Rectal smooth muscle tissue (tissue), 1 donor: Measurements from ENCODE around the gene BRPF1.
A peak's percentile ranks its signal among the peaks of the same experiment; 100 is the strongest.

ENCODE experiments used
- H3K27ac ChIP-seq: one replicate; pipeline ENCODE4 v1.7.0; 2013; ENCODE audit warnings: low read depth, low read length, inconsistent platforms
- H3K27me3 ChIP-seq: one replicate; pipeline ENCODE4 v1.7.0; 2013; ENCODE audit warnings: low read length; ENCODE audit not compliant: control insufficient read depth, insufficient read depth
- H3K36me3 ChIP-seq: one replicate; pipeline ENCODE4 v1.7.0; 2013; ENCODE audit warnings: low read length; ENCODE audit not compliant: control insufficient read depth, insufficient read depth
- H3K4me1 ChIP-seq: one replicate; pipeline ENCODE4 v1.7.0; 2013; ENCODE audit warnings: low read length; ENCODE audit not compliant: control insufficient read depth, insufficient read depth
- H3K4me3 ChIP-seq: one replicate; pipeline ENCODE4 v1.7.0; 2013; ENCODE audit warnings: low read length
- H3K9ac ChIP-seq: one replicate; pipeline ENCODE4 v1.7.0; 2013; ENCODE audit warnings: low read length

Gene BRPF1

DNA sequence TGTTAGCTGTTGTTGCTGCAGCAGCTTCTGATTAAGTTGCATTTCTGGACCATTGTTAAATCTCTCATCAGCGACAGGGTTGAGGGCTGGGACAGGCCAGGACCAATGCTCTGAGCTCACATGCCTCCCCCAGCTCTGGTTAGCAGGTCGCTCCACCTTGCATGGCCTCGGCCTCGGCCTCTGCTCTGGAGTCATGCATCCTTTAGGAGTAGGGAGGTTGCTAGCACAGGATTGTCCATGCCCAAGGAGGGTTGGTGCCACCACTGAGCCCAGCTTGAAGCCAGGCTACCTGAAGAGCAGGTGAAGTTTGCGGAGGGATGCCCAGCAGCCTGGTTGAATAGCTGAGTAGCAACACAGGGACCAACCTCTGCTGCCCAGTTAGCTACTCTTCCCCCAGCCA is 39.1 kb upstream of the BRPF1 start:
- Histone ChIP-seq H3K9ac (no peak overlapping the region), H3K36me3 (peaks cover 44% of the 10 kb centered on the region), H3K27ac (no peak overlapping the region), H3K4me3 (no peak overlapping the region), H3K4me1 (no peaks in the 10 kb centered on the region), H3K27me3 (no peaks in the 10 kb centered on the region)

DNA sequence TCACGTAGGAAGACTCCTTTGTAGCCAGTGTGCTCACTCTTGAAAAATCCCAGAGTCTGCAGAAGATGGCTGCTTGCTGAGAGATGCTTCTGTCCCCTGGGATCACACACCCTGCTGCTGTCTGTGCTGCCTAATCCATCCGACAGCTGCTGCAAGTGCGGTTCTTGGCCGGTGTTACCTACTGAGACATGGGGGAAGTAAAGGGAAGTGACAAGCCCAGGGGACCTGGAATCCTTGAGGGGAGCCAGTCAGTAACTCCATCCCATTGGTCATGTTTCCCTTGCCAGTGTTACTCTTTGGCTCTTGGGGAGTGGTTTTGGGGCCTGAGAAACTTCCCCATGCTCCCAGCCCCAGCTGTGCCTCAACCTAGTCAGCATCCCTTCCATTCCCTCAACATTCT is 36.2 kb upstream of the BRPF1 start:
- peaks cover 47% of the 10 kb centered on the region for H3K36me3 ChIP-seq
- H3K9ac ChIP-seq: no peak overlapping the region
- H3K4me3 ChIP-seq: no peak overlapping the region
- H3K27me3 ChIP-seq: no peaks in the 10 kb centered on the region
- H3K4me1 ChIP-seq: no peaks in the 10 kb centered on the region
- H3K27ac ChIP-seq: no peak overlapping the region

DNA sequence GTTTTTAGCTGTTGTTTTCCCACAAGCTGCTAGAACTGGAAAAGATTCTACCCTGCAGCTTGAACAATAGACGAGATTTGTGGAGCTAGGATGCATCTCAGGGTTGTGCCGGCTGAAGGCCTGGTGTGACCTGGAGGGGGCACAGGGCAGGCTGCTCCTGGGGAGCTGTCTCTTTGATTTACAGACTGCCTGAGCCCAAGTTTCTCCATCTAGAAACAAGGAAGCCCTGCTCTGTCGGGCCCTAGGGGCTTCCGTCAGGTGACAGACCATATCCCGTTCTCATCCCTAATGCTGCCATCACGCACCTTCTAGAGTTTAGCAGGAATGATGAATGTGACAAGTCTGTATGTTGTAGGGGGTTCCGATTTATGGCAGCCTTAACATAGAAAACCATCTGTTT is 35.8 kb upstream of the BRPF1 start:
- H3K9ac ChIP-seq: no peak overlapping the region
- H3K4me1 ChIP-seq: no peaks in the 10 kb centered on the region
- peaks cover 44% of the 10 kb centered on the region for H3K36me3 ChIP-seq
- H3K4me3 ChIP-seq: no peak overlapping the region
- no peaks in the 10 kb centered on the region for H3K27me3 ChIP-seq
- H3K27ac ChIP-seq: no peak overlapping the region

DNA sequence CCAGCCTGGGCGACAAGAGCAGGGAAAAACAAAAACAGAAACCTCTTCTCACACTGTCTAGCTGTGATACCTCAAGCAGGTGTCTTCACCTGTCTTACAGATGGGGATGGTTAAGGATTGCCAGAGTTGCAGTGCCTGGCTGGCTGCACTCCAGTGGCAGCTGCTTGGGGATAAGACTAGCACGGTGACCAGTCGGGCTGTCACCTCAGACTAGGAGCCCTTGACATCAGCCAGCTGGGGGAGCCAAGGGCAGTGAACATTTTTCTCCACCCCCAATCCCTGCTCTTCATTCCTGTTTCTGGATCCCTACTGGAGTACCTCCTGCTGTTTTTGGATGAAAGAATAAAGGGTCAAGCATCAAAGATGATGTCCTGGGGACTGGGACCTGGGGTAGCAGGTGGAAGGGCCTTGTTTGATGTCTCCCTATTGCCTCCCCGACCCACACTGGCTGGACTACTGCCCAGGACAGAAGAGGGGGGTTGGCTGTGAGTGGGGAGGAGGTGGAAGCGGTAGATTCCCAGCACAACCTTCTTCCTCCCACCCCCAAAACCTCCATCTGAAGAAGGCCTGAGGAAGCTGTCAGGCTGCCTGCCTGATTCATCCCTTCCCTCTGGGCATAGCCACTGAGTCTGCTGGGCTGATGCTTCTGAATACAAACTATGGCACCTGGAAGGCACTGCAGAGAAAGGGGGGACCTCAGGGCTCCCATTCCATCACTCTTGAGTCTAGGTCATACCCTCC is 34.9 kb upstream of the BRPF1 start:
- no peaks in the 10 kb centered on the region for H3K27me3 ChIP-seq
- H3K4me1 ChIP-seq: no peaks in the 10 kb centered on the region
- no peak overlapping the region for H3K4me3 ChIP-seq
- H3K27ac ChIP-seq: no peak overlapping the region
- peaks cover 35% of the 10 kb centered on the region for H3K36me3 ChIP-seq
- H3K9ac ChIP-seq: no peak overlapping the region

DNA sequence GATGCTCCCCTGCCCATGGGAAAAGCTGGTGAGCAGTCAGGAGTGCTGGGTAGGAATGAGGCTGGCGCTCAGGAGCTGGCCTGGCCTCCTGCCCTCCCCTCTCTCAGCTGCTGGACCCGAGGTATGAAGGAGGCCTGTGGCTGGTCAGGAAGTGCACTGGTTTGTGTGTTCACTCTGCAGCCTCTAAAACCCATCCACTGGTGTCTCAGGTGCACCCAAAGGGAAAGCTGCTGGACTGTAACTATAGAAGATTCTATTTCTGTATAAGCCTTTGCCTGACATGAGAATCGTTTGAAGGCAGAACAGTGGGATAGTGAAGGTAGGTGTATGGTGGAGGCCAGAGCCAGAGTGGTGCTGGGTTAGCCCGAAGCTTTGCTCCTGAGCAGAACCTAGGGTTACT is 33.6 kb upstream of the BRPF1 start:
- H3K27ac ChIP-seq: no peak overlapping the region
- no peaks in the 10 kb centered on the region for H3K27me3 ChIP-seq
- no peak overlapping the region for H3K9ac ChIP-seq
- no peaks in the 10 kb centered on the region for H3K4me1 ChIP-seq
- peaks cover 28% of the 10 kb centered on the region for H3K36me3 ChIP-seq
- H3K4me3 ChIP-seq: no peak overlapping the region

DNA sequence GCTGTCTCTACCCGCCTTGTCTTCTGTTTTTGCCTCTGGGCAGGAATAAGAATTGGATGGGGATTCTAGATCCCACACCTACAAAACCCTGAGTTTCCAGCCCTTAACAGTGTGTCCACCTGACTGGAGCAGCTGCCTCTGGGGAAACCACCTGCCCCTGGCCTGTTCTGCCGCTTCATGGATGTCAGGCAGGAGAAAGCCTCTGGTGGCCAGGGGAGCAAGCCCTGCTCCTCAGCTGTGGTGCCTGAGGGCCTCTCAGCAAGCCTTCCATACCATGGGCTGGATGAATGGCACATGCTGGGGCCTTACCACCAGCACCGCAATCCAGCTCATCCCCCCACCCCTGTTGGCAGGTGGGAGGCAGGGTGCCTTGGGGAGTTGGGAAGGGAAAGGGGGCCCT is 33.2 kb upstream of the BRPF1 start:
- H3K27ac ChIP-seq: no peak overlapping the region
- no peak overlapping the region for H3K9ac ChIP-seq
- peaks cover under 1% of the 10 kb centered on the region for H3K27me3 ChIP-seq
- H3K36me3 ChIP-seq: peaks cover 26% of the 10 kb centered on the region
- no peak overlapping the region for H3K4me3 ChIP-seq
- H3K4me1 ChIP-seq: no peaks in the 10 kb centered on the region

DNA sequence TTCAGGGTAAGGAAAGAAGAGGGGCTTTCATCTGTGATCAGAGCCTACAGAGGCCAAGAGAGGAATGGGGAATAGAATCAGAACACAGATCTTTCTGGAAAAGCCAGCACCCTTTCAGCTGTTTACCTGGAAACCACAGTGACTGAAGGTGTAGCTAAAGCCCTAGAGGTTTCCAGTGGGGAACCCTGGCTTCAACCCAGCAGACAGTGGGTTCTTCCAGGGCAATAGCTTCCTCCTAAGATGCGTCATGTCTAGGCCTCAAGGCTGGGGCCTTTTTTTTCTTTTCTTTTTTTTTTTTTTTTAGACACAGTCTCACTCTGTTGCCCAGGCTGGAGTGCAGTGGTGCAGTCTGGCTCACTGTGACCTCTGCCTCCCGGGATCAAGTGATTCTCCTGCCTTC is 31.0 kb upstream of the BRPF1 start:
- peaks cover 25% of the 10 kb centered on the region for H3K36me3 ChIP-seq
- no peak overlapping the region for H3K27ac ChIP-seq
- H3K9ac ChIP-seq: no peak overlapping the region

DNA sequence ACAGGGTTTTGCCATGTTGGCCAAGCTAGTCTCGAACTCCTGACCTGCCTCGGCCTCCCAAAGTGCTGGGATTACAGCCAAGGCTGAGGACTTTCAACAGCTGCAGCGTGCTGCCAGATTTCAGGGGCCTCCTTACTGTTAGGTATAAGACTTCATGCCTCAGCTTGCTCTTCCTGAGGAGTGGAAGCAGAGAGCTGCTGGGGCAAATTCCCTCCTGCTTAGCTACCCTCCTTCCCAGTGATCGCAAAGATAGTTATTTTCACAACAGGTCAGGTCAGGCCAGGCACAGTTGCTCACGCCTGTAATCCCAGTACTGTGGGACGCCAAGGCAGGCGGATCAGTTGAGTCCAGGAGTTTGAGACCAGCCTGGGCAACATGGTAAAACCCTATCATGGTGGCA is 30.5 kb upstream of the BRPF1 start:
- H3K4me3 ChIP-seq: no peak overlapping the region
- peaks cover 3% of the 10 kb centered on the region for H3K4me1 ChIP-seq
- H3K9ac ChIP-seq: no peak overlapping the region
- peaks cover 25% of the 10 kb centered on the region for H3K36me3 ChIP-seq
- H3K27ac ChIP-seq: no peak overlapping the region
- H3K27me3 ChIP-seq: peaks cover 7% of the 10 kb centered on the region

More for the DNA sequence above, 31.0 kb upstream of the BRPF1 start:
- H3K27me3 ChIP-seq: peaks cover 7% of the 10 kb centered on the region
- no peak overlapping the region for H3K4me3 ChIP-seq
- peaks cover 3% of the 10 kb centered on the region for H3K4me1 ChIP-seq

DNA sequence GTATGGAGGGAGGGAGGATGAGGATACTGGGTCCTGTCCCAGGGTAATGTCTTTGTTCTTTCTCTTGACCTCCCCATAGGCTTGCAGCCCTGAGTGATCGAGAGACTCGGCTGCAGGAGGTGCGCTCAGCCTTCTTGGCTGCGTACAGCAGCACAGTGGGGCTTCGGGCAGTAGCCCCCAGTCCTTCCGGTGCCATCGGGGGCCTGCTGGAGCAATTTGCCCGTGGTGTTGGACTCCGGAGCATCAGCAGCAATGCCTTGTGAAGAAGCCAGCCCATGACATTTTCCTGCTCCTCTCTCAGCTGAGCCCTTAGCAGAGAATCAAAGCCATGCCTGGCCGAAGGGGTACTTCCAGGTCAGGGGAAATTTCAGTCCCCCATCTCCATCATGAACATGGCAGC is 29.8 kb upstream of the BRPF1 start:
- H3K36me3 ChIP-seq: peaks cover 23% of the 10 kb centered on the region
- no peak overlapping the region for H3K4me3 ChIP-seq
- no peak overlapping the region for H3K9ac ChIP-seq
- H3K4me1 ChIP-seq: peaks cover 3% of the 10 kb centered on the region
- peaks cover 7% of the 10 kb centered on the region for H3K27me3 ChIP-seq
- H3K27ac ChIP-seq: no peak overlapping the region

DNA sequence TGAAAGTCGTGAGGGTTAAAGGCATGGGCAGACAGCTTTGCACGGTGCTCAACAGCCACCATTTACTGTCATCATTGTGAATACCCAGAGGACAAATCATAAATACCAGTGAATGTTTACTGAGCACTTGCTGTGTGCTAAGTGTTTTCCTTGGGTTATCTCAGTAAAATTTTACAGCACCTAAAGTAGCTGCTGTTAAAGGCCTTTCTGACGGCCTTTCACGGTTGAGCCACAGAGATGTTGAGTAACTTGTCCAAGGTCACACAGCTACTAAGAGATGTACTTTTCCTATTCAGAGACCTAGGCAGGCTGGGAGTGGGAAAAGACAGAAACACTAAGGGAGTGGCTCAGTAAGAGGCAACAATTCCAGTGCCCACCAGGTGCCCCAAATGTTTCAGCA is 28.3 kb upstream of the BRPF1 start:
- no peak overlapping the region for H3K9ac ChIP-seq
- H3K4me3 ChIP-seq: no peak overlapping the region
- H3K36me3 ChIP-seq: peaks cover 10% of the 10 kb centered on the region
- H3K27me3 ChIP-seq: peaks cover 7% of the 10 kb centered on the region
- no peak overlapping the region for H3K27ac ChIP-seq
- H3K4me1 ChIP-seq: peaks cover 3% of the 10 kb centered on the region

DNA sequence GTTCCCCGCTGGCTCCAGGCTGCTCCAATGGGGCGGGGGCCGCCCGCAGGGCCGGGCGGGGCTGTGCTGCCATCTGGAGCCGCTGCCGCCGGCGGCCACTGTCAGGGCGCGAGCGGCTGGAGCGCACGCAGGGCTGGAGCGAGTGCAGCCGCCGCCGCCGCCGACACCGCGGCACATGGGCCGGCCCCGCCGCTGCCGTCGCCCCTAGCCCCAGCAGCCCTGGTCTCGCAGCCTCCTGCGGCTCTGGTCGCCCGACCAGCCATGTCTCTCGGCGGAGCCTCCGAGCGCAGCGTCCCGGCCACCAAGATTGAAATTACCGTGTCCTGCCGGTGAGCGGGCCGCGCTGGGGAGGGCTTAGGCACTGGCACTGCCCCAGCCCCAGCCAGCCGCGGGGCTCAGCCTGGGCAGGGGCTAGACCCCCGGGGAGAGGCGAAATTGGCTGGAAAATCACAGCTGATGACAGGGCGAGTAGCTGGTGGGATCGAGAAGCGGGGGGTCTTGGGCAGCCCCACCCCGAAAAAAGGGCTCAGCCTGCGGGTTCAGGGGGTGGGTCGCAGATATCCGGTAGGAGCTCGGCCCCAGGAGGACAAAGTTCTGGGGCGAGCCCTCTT is 27.7 kb upstream of the BRPF1 start, which contains the start of gene CPNE9:
CPNE9 (plus strand) TSS at position 98 of the 611 bp plus-strand sequence; CDS start at position 262, 164 bp downstream.
- Histone ChIP-seq H3K9ac (no peak within 1 kb of the TSS), H3K36me3 (peaks cover 7% of the 10 kb centered on the region), H3K4me1 (peaks cover 3% of the 10 kb centered on the region), H3K27ac (no peak within 1 kb of the TSS), H3K4me3 (peak within 1 kb of the TSS; percentile 46), H3K27me3 (peaks cover 7% of the 10 kb centered on the region)

DNA sequence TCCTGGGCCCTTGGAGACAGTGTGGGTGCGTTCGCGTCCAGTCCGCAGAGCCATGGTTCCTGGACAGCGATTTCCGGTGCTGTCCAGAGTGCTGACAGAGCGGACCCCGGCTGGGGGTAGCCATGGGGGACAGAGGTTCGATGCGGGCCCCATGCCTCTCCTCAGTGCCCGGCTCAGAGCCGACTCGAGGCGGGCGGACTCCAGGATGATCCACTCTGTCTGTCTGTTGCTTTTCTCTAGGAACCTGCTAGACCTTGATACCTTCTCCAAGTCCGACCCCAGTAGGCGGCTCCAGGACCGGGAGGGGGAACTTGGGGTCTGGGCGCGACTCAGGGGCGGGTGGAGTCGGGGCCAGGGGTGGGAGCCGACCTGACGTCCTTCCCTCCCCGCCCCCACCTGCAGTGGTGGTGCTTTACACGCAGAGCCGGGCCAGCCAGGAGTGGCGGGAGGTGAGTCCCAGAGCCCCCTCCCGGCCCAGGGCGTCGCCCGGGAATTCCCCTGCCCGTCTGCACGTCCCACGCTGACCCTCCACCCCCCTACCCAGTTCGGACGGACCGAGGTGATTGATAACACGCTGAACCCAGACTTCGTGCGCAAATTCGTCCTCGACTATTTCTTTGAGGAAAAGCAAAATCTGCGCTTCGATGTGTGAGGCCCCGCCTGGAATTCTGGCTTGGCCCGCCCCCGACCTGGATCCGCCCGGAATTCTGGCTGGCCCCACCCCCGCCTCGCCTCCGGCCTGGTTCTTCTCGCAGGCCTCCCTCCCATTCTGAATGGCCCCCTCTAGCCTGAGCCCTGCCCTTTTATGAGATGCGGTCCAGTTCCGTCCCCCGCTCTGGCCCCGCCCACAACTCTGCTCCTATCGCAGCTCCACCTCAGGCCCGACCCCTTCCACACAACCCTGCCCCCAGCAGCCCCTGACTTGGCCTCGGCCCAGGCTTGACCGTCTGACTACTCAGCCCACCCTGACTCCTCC is 26.9 kb upstream of the BRPF1 start:
- Histone ChIP-seq H3K4me1 (peaks cover 3% of the 10 kb centered on the region), H3K36me3 (peaks cover 3% of the 10 kb centered on the region), H3K27ac (no peak overlapping the region), H3K9ac (no peak overlapping the region), H3K4me3 (peak overlapping the region; percentile 25), H3K27me3 (peaks cover 7% of the 10 kb centered on the region)
